ENCODE results near the gene TTC33.

DNA sequence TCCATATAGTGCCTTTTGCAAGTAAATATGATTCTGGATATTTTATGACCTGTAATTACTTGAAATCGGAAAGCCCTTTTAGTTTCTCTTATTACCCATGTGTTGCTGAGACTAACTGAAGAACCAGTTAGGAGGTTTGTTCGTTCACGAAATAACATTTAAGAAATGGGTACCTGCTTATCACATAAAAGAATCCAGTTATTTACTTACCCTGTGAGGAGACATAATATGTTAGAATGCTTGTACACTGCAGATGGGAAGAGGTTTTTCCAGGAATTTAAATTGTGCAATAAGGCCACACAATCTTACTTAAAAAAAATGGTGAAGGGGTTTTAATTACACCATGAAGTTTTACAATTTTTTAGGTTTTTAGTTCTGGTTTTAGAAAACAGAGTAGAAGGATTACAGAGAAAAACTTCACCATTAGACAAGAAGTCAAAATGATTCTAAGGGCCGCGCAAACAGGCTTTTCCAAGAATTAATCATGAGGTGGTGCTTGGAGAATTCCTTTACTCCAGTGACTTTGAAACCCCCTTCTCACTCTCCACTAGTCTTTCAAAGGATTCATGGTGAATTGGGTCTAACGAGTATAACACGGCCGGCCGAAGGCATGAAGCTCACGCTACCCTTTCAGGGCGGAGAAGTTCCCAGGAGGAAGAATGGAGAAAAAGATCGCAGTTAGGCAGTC lies 77.2 kb downstream of the TTC33 start:
- no peak for TF ChIP-seq ZNF274 (IDR thresholded peaks at IDR 0.05; ENCODE audit: low read depth, low read length)
- TF ChIP-seq YY1 (IDR thresholded peaks at IDR 0.05; ENCODE audit: insufficient read depth, insufficient read length), result no peak

Measured in NT2/D1 (cell line).